Ureter (tissue), 1 donor: ENCODE results near the gene ZFP92. TPM values are rescaled to one million over a fixed set of nuclear protein-coding genes. Genes with fewer than 3 reads are reported as not detected.

Source experiments
- DNase-seq: peaks from one replicate; pipeline ENCODE4 v3.0.0-alpha.2; 2020; ENCODE audit warnings: low spot score
- total RNA-seq: library from RNA; stranded (reverse); gene quantifications from one replicate; pipeline ENCODE4 v1.2.4, GENCODE V29; 2023
- donor health status: DM: yes; HTN: yes; CAD: no.

ZFP92 gene
- total RNA-seq, 1 donor from 2014 or later: 1.1 TPM

GRCh38 chrX:153456161-153456560 is 44.9 kb downstream of the ZFP92 start:
- DNase-seq: no peak

DNA sequence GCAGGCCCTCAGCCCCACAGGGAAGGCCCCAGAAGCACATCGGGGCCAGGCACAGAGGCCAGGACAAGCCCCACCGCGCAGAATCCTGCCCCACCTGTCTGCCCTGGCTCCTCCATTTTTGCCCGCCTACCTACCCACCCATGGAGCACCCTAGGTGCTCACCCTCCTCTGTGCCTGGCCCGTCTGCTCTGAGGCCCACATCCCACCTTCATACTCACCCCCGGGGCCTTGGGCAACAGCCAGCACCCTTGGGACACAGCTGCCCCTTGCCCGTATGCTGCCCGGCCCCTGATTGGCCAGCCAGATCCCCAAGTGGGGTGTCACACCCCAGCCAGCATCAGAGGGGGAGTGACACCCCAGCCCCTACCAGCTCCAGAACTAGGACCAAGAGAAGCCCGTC is 45.4 kb downstream of the ZFP92 start:
- no peak for DNase-seq

DNA sequence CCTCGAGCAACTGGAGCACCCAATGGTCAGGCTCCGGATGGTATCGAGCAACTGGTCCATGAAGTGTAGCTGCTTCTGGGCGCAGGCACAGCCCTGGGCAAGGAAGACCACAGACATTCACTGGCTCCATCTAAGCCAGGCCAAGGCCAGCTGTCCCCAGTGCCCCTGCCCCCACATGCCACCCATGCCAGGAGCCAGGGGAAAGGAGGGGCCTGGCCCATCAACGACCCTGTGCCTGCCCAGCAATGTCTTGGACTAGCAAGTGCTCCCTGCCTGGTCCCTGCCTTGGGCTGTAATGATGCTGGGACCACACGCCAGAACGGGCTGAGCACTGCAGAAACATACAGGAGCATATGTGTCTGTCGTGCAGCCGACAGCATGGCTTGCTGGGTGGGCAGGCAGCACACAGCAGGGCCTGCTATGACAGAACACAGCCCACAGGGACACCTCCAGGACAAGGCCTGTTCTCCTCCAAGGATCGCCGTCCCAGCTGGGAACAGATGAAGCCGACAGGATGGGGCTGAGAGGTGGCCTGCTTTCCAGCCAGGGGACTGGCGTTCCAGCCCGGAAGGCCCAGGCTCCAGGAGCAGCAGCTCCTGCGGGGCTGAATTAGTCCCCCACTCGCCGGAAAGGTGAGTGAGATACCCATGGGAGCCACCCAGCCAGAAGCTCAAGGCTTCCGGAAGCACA is 46.0 kb downstream of the ZFP92 start:
- DNase-seq: no peak

GRCh38 chrX:153457827-153458466 is 46.7 kb downstream of the ZFP92 start:
- no peak for DNase-seq

GRCh38 chrX:153458476-153458875 is 47.2 kb downstream of the ZFP92 start:
- DNase-seq: no peak

DNA sequence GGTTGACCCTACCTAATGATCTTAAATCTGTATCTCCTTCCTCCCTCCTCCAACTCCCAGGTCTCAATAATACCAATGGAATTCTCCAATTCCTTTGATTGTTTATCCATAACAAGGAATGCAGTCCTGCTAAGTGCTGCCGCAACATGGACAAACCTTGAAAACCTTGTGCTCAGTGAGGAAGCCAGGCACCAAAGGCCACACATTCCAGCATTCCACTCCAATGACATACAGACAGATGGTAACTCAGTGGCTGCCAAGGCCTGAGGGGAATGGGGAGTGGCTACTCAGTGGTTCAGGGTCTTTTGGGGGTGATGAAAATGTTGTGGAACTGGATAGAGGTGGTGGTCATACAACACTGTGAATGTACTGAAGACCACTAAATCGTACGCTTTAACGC is 48.7 kb downstream of the ZFP92 start:
- no peak for DNase-seq

DNA sequence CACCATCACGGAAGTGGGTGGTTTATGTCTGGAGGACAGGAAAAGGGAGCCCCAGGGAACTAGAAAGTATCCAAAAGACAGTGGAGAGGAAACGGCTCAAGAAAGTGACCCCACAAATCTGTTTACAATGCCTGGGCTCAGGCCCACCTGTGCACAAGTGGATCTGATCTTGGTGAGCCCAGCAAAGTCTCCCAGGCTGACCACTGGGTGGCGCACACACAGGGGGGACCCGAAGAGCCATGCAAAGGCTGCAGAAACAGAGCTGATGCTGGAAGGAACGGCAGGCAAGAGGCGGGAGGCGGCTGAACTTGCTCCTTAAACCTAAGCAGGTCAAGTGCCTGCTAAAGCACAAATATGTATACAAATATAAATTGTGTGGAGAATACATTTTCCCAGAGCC is 49.6 kb downstream of the ZFP92 start:
- DNase-seq: no peak

Other genes with a start within 250 kb of the ZFP92 start
- not detected for gene MAGEA1, start 232.2 kb upstream of the ZFP92 start, total RNA-seq
- not detected for gene PNMA6F, start 89.7 kb upstream of the ZFP92 start, total RNA-seq
- 13.8 TPM for gene ZNF275, start 77.3 kb upstream of the ZFP92 start, total RNA-seq
- gene PNMA6E, start 10.1 kb upstream of the ZFP92 start, total RNA-seq: not detected
- gene TREX2, start 34.6 kb downstream of the ZFP92 start, total RNA-seq: 2.1 TPM
- gene HAUS7, start 59.1 kb downstream of the ZFP92 start, total RNA-seq: 33.3 TPM
- 77.5 TPM for gene BGN, start 83.5 kb downstream of the ZFP92 start, total RNA-seq
- not detected for gene ATP2B3, start 106.2 kb downstream of the ZFP92 start, total RNA-seq
- 15.0 TPM for gene CCNQ, start 187.7 kb downstream of the ZFP92 start, total RNA-seq
- gene DUSP9, start 235.7 kb downstream of the ZFP92 start, total RNA-seq: 2.7 TPM